IPS DF 6.9 (cell line): Measurements from ENCODE around the gene SNAPC2.

ENCODE experiments used
- DNase-seq: peaks from one replicate; pipeline ENCODE4 v3.0.0-alpha.2; 2013; ENCODE audit warnings: low read depth, low spot score
- H3K27ac ChIP-seq: one replicate; pipeline ENCODE4 v1.5.1; 2013; ENCODE audit warnings: low read length, control low read depth
- H3K27me3 ChIP-seq: 2 replicates; pipeline ENCODE4 v1.6.1; 2013; ENCODE audit warnings: mild to moderate bottlenecking, low read length; ENCODE audit not compliant: control insufficient read depth, insufficient read depth
- H3K36me3 ChIP-seq: 2 replicates; pipeline ENCODE4 v1.6.1; 2013; ENCODE audit warnings: low read length; ENCODE audit not compliant: control insufficient read depth, insufficient read depth
- H3K4me1 ChIP-seq: 2 replicates; pipeline ENCODE4 v1.6.1; 2013; ENCODE audit warnings: low read length; ENCODE audit not compliant: control insufficient read depth, insufficient read depth
- H3K4me3 ChIP-seq: 2 replicates; pipeline ENCODE4 v1.5.1; 2013; ENCODE audit warnings: mild to moderate bottlenecking, low read length
- H3K9me3 ChIP-seq: 2 replicates; pipeline ENCODE4 v1.6.1; 2013; ENCODE audit warnings: low read length, inconsistent platforms; ENCODE audit not compliant: control insufficient read depth, insufficient read depth
- WGBS: extraction: QIAGEN DNeasy Blood & Tissue Kit; methylation state at CpG from one replicate; pipeline ENCODE4 v1.1.7; 2013; ENCODE audit warnings: mixed read lengths, missing lambda C conversion rate; ENCODE audit not compliant: insufficient read length, insufficient coverage; 5-methylcytosine and 5-hydroxymethylcytosine counted together

The SNAPC2 gene

GRCh38 chr19:7903244-7904073, 16.7 kb upstream of the SNAPC2 start, which contains the start of gene MAP2K7:
MAP2K7 (plus strand) TSS chr19:7903877; CDS start chr19:7903945, 68 bp downstream.
- H3K4me3 ChIP-seq: peak within 1 kb of the TSS; percentile 61
- H3K9me3 ChIP-seq: no peaks in the 10 kb centered on the region
- WGBS: no CpG with 5 or more reads among the region's 89 CpGs
- H3K27me3 ChIP-seq: no peaks in the 10 kb centered on the region
- no peaks in the 10 kb centered on the region for H3K4me1 ChIP-seq
- peaks cover 4% of the 10 kb centered on the region; the same call in 1 of the 2 replicates for H3K36me3 ChIP-seq
- no peak within 1 kb of the TSS for H3K27ac ChIP-seq
- peak; percentile 100 for DNase-seq

- no peaks in the 10 kb centered on the region for H3K4me1 ChIP-seq
- peak overlapping the region; percentile 61 for H3K4me3 ChIP-seq
- WGBS: no CpG with 5 or more reads among the region's 68 CpGs
- no peak overlapping the region for H3K27ac ChIP-seq
- H3K36me3 ChIP-seq: peaks cover 7% of the 10 kb centered on the region; the same call in 1 of the 2 replicates
- H3K27me3 ChIP-seq: no peaks in the 10 kb centered on the region
- H3K9me3 ChIP-seq: no peaks in the 10 kb centered on the region
- no peak for DNase-seq
These were observed 15.8 kb upstream of the SNAPC2 start for GRCh38 chr19:7904074-7905020.

GRCh38 chr19:7905268-7905667, 14.9 kb upstream of the SNAPC2 start:
- no peak overlapping the region for H3K27ac ChIP-seq
- H3K36me3 ChIP-seq: peaks cover 10% of the 10 kb centered on the region
- DNase-seq: no peak
- WGBS: no CpG with 5 or more reads among the region's 10 CpGs
- H3K27me3 ChIP-seq: no peaks in the 10 kb centered on the region
- H3K9me3 ChIP-seq: no peaks in the 10 kb centered on the region
- H3K4me1 ChIP-seq: no peaks in the 10 kb centered on the region
- H3K4me3 ChIP-seq: no peak overlapping the region

- Histone ChIP-seq H3K36me3 (peaks cover 16% of the 10 kb centered on the region), H3K4me1 (no peaks in the 10 kb centered on the region), H3K9me3 (no peaks in the 10 kb centered on the region), H3K4me3 (no peak overlapping the region), H3K27ac (no peak overlapping the region), H3K27me3 (no peaks in the 10 kb centered on the region)
- no peak for DNase-seq
- WGBS: no CpG with 5 or more reads among the region's 10 CpGs
These were observed 14.3 kb upstream of the SNAPC2 start for GRCh38 chr19:7905859-7906258.

- WGBS: no CpG with 5 or more reads among the region's 19 CpGs
These were observed 13.0 kb upstream of the SNAPC2 start for GRCh38 chr19:7907122-7907521.

GRCh38 chr19:7907544-7907943, 12.6 kb upstream of the SNAPC2 start:
- no peak for DNase-seq
- H3K27ac ChIP-seq: no peak overlapping the region
- WGBS: no CpG with 5 or more reads among the region's 11 CpGs
- no peak overlapping the region for H3K4me3 ChIP-seq
- no peaks in the 10 kb centered on the region for H3K27me3 ChIP-seq
- peaks cover 30% of the 10 kb centered on the region for H3K36me3 ChIP-seq
- no peaks in the 10 kb centered on the region for H3K4me1 ChIP-seq
- no peaks in the 10 kb centered on the region for H3K9me3 ChIP-seq

More at GRCh38 chr19:7907122-7907521, 13.0 kb upstream of the SNAPC2 start:
- Histone ChIP-seq H3K4me1 (no peaks in the 10 kb centered on the region), H3K9me3 (no peaks in the 10 kb centered on the region), H3K4me3 (no peak overlapping the region), H3K27me3 (no peaks in the 10 kb centered on the region), H3K27ac (no peak overlapping the region), H3K36me3 (peaks cover 27% of the 10 kb centered on the region)
- DNase-seq: no peak

GRCh38 chr19:7908078-7908699, 11.9 kb upstream of the SNAPC2 start:
- no peaks in the 10 kb centered on the region for H3K27me3 ChIP-seq
- no CpG with 5 or more reads among the region's 14 CpGs for WGBS
- H3K4me1 ChIP-seq: no peaks in the 10 kb centered on the region
- no peak overlapping the region for H3K27ac ChIP-seq
- no peaks in the 10 kb centered on the region for H3K9me3 ChIP-seq
- DNase-seq: no peak
- peaks cover 32% of the 10 kb centered on the region for H3K36me3 ChIP-seq
- H3K4me3 ChIP-seq: no peak overlapping the region

GRCh38 chr19:7908742-7909461, 11.2 kb upstream of the SNAPC2 start:
- Histone ChIP-seq H3K27ac (no peak overlapping the region), H3K27me3 (no peaks in the 10 kb centered on the region), H3K4me1 (no peaks in the 10 kb centered on the region), H3K36me3 (peaks cover 32% of the 10 kb centered on the region), H3K4me3 (no peak overlapping the region), H3K9me3 (no peaks in the 10 kb centered on the region)
- whole genome bisulfite sequencing: no CpG with 5 or more reads among the region's 19 CpGs
- no peak for DNase-seq

- WGBS: no CpG with 5 or more reads among the region's 21 CpGs
- Histone ChIP-seq H3K27me3 (no peaks in the 10 kb centered on the region), H3K9me3 (no peaks in the 10 kb centered on the region), H3K4me1 (no peaks in the 10 kb centered on the region), H3K4me3 (no peak overlapping the region), H3K27ac (no peak overlapping the region), H3K36me3 (peaks cover 32% of the 10 kb centered on the region)
- no peak for DNase-seq
These were observed 10.6 kb upstream of the SNAPC2 start for GRCh38 chr19:7909471-7910067.
